ENCODE results near the gene PBXIP1.
"Not testable (repeated sequence)": the region's sequence is repeated elsewhere in the genome, so short reads cannot be mapped to it uniquely, and the experiment has no call there.

The PBXIP1 gene

GRCh38 chr1:154996966-154997701 is 41.2 kb upstream of the PBXIP1 start:
- Histone ChIP-seq H3K9ac (ENCODE audit: insufficient read length) (no peak overlapping the region), H3K4me3 (no peak overlapping the region), H3K9me3 (ENCODE audit: low read depth, low read length) (no peaks in the 10 kb centered on the region), H3K27ac (peak overlapping the region; percentile 42), H3K36me3 (ENCODE audit: insufficient read depth, low read length) (no peaks in the 10 kb centered on the region)
- TF ChIP-seq FOXP2 (optimal IDR thresholded peaks at IDR 0.05; ENCODE audit: control extremely low read depth, extremely low read length, insufficient read depth) (no peak), EZH2 (IDR thresholded peaks at IDR 0.05) (no peak), POLR2AphosphoS5 (IDR thresholded peaks at IDR 0.05; ENCODE audit: borderline replicate concordance, low read depth, low read length) (no peak)
- DNase-seq (ENCODE audit: low read depth, low spot score), result no peak

- not testable (repeated sequence) for H3K36me3 ChIP-seq (ENCODE audit: insufficient read depth, low read length); H3K9ac ChIP-seq (ENCODE audit: insufficient read length); DNase-seq (ENCODE audit: low read depth, low spot score); H3K4me3 ChIP-seq; H3K9me3 ChIP-seq (ENCODE audit: low read depth, low read length)
- peak overlapping the region; percentile 76; the same call in 1 of the 2 replicates for H3K27ac ChIP-seq
These were observed 39.5 kb upstream of the PBXIP1 start for GRCh38 chr1:154995301-154995983.

GRCh38 chr1:154994591-154994990 is 38.7 kb upstream of the PBXIP1 start:
- no peak overlapping the region for H3K9ac ChIP-seq (ENCODE audit: insufficient read length)
- TF ChIP-seq FOXP2 (optimal IDR thresholded peaks at IDR 0.05; ENCODE audit: control extremely low read depth, extremely low read length, insufficient read depth) (no peak), EZH2 (IDR thresholded peaks at IDR 0.05) (no peak), POLR2AphosphoS5 (IDR thresholded peaks at IDR 0.05; ENCODE audit: borderline replicate concordance, low read depth, low read length) (no peak)
- no peak for DNase-seq (ENCODE audit: low read depth, low spot score)
- peaks cover 9% of the 10 kb centered on the region; the same call in 1 of the 2 replicates for H3K36me3 ChIP-seq (ENCODE audit: insufficient read depth, low read length)
- peak overlapping the region; percentile 76 for H3K27ac ChIP-seq
- H3K4me3 ChIP-seq, result no peak overlapping the region
- no peaks in the 10 kb centered on the region for H3K9me3 ChIP-seq (ENCODE audit: low read depth, low read length)

GRCh38 chr1:154994269-154994587 is 38.3 kb upstream of the PBXIP1 start:
- peaks cover 13% of the 10 kb centered on the region; the same call in 1 of the 2 replicates for H3K36me3 ChIP-seq (ENCODE audit: insufficient read depth, low read length)
- H3K9me3 ChIP-seq (ENCODE audit: low read depth, low read length), result no peaks in the 10 kb centered on the region
- H3K27ac ChIP-seq, result peak overlapping the region; percentile 76
- DNase-seq (ENCODE audit: low read depth, low spot score), result no peak
- no peak overlapping the region for H3K9ac ChIP-seq (ENCODE audit: insufficient read length)
- TF ChIP-seq EZH2 (IDR thresholded peaks at IDR 0.05) (no peak), FOXP2 (optimal IDR thresholded peaks at IDR 0.05; ENCODE audit: control extremely low read depth, extremely low read length, insufficient read depth) (no peak)
- H3K4me3 ChIP-seq, result no peak overlapping the region

GRCh38 chr1:154993572-154994268 is 37.8 kb upstream of the PBXIP1 start, which contains the start of gene LENEP:
LENEP (plus strand) TSS chr1:154993586; CDS start chr1:154993608, 22 bp downstream.
- peaks cover 18% of the 10 kb centered on the region; the same call in 1 of the 2 replicates for H3K36me3 ChIP-seq (ENCODE audit: insufficient read depth, low read length)
- no peak for DNase-seq (ENCODE audit: low read depth, low spot score)
- H3K9me3 ChIP-seq (ENCODE audit: low read depth, low read length), result no peaks in the 10 kb centered on the region
- no peak within 1 kb of the TSS for H3K9ac ChIP-seq (ENCODE audit: insufficient read length)
- H3K27ac ChIP-seq, result peak within 1 kb of the TSS; percentile 76
- H3K4me3 ChIP-seq, result no peak within 1 kb of the TSS
- TF ChIP-seq POLR2AphosphoS5 (IDR thresholded peaks at IDR 0.05; ENCODE audit: borderline replicate concordance, low read depth, low read length) (peak; percentile 29; the same call in 1 of the 2 replicates), EZH2 (IDR thresholded peaks at IDR 0.05) (no peak)

GRCh38 chr1:154992721-154993571 is 37.0 kb upstream of the PBXIP1 start:
- Histone ChIP-seq H3K9me3 (ENCODE audit: low read depth, low read length) (no peaks in the 10 kb centered on the region), H3K4me3 (no peak overlapping the region), H3K27ac (peak overlapping the region; percentile 76), H3K9ac (ENCODE audit: insufficient read length) (no peak overlapping the region), H3K36me3 (ENCODE audit: insufficient read depth, low read length) (peaks cover 26% of the 10 kb centered on the region)
- no peak for TF ChIP-seq EZH2 (IDR thresholded peaks at IDR 0.05)
- no peak for TF ChIP-seq FOXP2 (optimal IDR thresholded peaks at IDR 0.05; ENCODE audit: control extremely low read depth, extremely low read length, insufficient read depth)
- no peak for TF ChIP-seq POLR2AphosphoS5 (IDR thresholded peaks at IDR 0.05; ENCODE audit: borderline replicate concordance, low read depth, low read length)
- no peak for DNase-seq (ENCODE audit: low read depth, low spot score)

GRCh38 chr1:154990276-154990675 is 34.4 kb upstream of the PBXIP1 start:
- no peaks in the 10 kb centered on the region for H3K9me3 ChIP-seq (ENCODE audit: low read depth, low read length)
- H3K9ac ChIP-seq (ENCODE audit: insufficient read length), result no peak overlapping the region
- TF ChIP-seq FOXP2 (optimal IDR thresholded peaks at IDR 0.05; ENCODE audit: control extremely low read depth, extremely low read length, insufficient read depth) (no peak), POLR2AphosphoS5 (IDR thresholded peaks at IDR 0.05; ENCODE audit: borderline replicate concordance, low read depth, low read length) (no peak), EZH2 (IDR thresholded peaks at IDR 0.05) (no peak)
- H3K4me3 ChIP-seq, result no peak overlapping the region
- H3K36me3 ChIP-seq (ENCODE audit: insufficient read depth, low read length), result peaks cover 41% of the 10 kb centered on the region
- no peak for DNase-seq (ENCODE audit: low read depth, low spot score)
- H3K27ac ChIP-seq, result no peak overlapping the region
